CD8-positive, alpha-beta memory T cell (primary cell): ENCODE data around the gene TADA3. TPM values are rescaled to one million over a fixed set of nuclear protein-coding genes. Genes with fewer than 3 reads are reported as not detected.

Source experiments
- CTCF ChIA-PET: fragments of 350-600 bp; sonication (Branson Sonifier 250); formaldehyde crosslinking; loops from one replicate; lab custom pipeline; 2021; ENCODE audit warnings: antibody characterized with exemption; lab: Charles Lee
- POLR2A ChIA-PET: fragments of 350-600 bp; sonication (Branson Sonifier 250); formaldehyde crosslinking; loops from one replicate; lab custom pipeline; 2021; ENCODE audit warnings: antibody characterized with exemption; lab: Charles Lee
- DNase-seq, 5 donors: peaks; one replicate each; pipeline versions ENCODE4 v3.0.0 to v3.0.0-alpha.2; 2020 to 2022; ENCODE audit warnings: mixed read lengths in 1 of 5
- H3K27ac ChIP-seq: one replicate; pipeline ENCODE4 v1.7.0; 2013; ENCODE audit warnings: low read depth, mild to moderate bottlenecking, low read length, moderate library complexity
- H3K27me3 ChIP-seq: 2 replicates; pipeline ENCODE4 v1.7.0; 2013; ENCODE audit warnings: low read length, mild to moderate bottlenecking; ENCODE audit not compliant: insufficient read depth, poor library complexity, severe bottlenecking
- H3K36me3 ChIP-seq: 2 replicates; pipeline ENCODE4 v1.7.0; 2013; ENCODE audit warnings: mild to moderate bottlenecking, low read length, moderate library complexity; ENCODE audit not compliant: insufficient read depth
- H3K4me1 ChIP-seq: 2 replicates; pipeline ENCODE4 v1.7.0; 2013; ENCODE audit warnings: mild to moderate bottlenecking, low read length, moderate library complexity; ENCODE audit not compliant: insufficient read depth
- H3K4me3 ChIP-seq: 2 replicates; pipeline ENCODE4 v1.7.0; 2013; ENCODE audit warnings: mild to moderate bottlenecking, low read length
- H3K9me3 ChIP-seq: 2 replicates; pipeline ENCODE4 v1.7.0; 2013; ENCODE audit warnings: mild to moderate bottlenecking, low read length
- H3K27ac Mint-ChIP-seq, 8 donors: one replicate each; pipeline ENCODE4 v1.8.0; 2020 to 2021; ENCODE audit warnings: mixed read lengths in 8 of 8, mild to moderate bottlenecking in 6 of 8, inconsistent platforms in 3 of 8, moderate library complexity in 3 of 8
- H3K27me3 Mint-ChIP-seq, 2 donors: one replicate each; pipeline ENCODE4 v1.8.0; 2020 to 2021; ENCODE audit warnings: mixed read lengths in 2 of 2, mild to moderate bottlenecking in 1 of 2, moderate library complexity in 1 of 2
- H3K36me3 Mint-ChIP-seq, 3 donors: one replicate each; pipeline ENCODE4 v1.8.0; 2020 to 2021; ENCODE audit warnings: mixed read lengths in 3 of 3, inconsistent platforms in 1 of 3, mild to moderate bottlenecking in 1 of 3
- H3K4me1 Mint-ChIP-seq, 3 donors: one replicate each; pipeline ENCODE4 v1.8.0; 2020 to 2021; ENCODE audit warnings: mixed read lengths in 3 of 3, inconsistent platforms in 1 of 3, mild to moderate bottlenecking in 1 of 3
- H3K4me3 Mint-ChIP-seq, 7 donors: one replicate each; pipeline ENCODE4 v1.8.0; 2020 to 2021; ENCODE audit warnings: mixed read lengths in 7 of 7, mild to moderate bottlenecking in 6 of 7, moderate library complexity in 4 of 7, inconsistent platforms in 2 of 7
- H3K9me3 Mint-ChIP-seq, 5 donors: one replicate each; pipeline ENCODE4 v1.8.0; 2020 to 2022; ENCODE audit warnings: mixed read lengths in 5 of 5, mild to moderate bottlenecking in 3 of 5, moderate library complexity in 2 of 5, inconsistent platforms in 1 of 5
- polyA plus RNA-seq: library from polyadenylated mRNA; unstranded; fragments of 300-500 nt; fragmentation: Illumina TruSeq; gene quantifications from one replicate; pipeline ENCODE4 v1.2.3, GENCODE V29; 2021
- total RNA-seq, 2 experiments: library from RNA; stranded (reverse); gene quantifications; one replicate each; pipeline ENCODE4 v1.2.3, GENCODE V29; 2021

TADA3 gene
- total and polyA plus RNA-seq, 3 experiments from 2014 or later: 57.0 to 64.4 (median 58.8) TPM

DNA sequence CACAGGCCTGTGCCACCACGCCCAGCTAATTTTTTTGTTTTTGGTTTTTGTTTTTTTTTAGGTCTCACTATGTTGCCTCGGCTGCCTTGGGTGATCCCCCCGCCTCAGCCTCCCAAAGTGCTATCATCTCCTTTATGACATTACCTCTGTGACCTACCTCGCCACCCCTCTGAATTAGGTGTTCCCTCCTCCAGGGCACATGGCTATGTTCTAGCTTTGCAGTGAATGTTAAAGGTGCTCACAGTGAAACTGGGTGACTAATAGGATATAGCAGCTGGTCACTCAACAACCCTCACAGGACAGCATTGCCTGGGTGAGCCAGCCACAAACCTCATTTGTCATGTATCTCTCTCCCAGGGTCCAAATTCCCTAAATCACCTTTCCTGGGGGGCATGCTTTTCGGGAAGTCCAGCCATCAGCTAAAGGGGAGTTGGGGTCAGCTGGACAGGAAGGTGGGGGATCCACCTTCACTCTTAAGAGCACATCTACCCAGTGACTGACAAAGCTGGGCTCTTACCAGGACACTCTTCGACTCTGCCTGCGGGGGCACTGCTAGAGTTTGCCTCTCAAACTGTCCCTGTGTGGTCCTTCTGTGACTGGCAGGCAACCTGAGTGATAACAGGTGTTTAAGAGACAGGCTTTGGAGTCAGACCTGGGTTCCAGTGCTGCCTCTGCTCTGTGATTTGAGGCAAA lies 16.2 kb upstream of the TADA3 start:
- Histone ChIP-seq H3K27me3 (no peaks in the 10 kb centered on the region), H3K4me3 (peak overlapping the region; percentile 63), H3K4me1 (peaks cover 28% of the 10 kb centered on the region), H3K36me3 (peaks cover 28% of the 10 kb centered on the region), H3K27ac (peak overlapping the region; percentile 71), H3K9me3 (no peaks in the 10 kb centered on the region)
- peak overlapping the region; percentile 75 to 100 (median 97) for H3K27ac Mint-ChIP-seq
- H3K4me3 Mint-ChIP-seq: peak overlapping the region; percentile 34 to 94 (median 88)
- CTCF ChIA-PET: interaction anchor here (0.6 to 2.3 kb wide), 13 partner anchors 13 to 106 kb away, joined by 3 to 6 read pairs (median 4); partner anchors contain the start of genes ARPC4 and TADA3
- POLR2A ChIA-PET: interaction anchor here (0.9 to 3.0 kb wide), 6 partner anchors 9 to 125 kb away, joined by 3 to 37 read pairs (median 4); partner anchors contain the start of genes ARPC4, JAGN1 and TADA3
- H3K9me3 Mint-ChIP-seq: no peaks in the 10 kb centered on the region
- no peaks in the 10 kb centered on the region for H3K27me3 Mint-ChIP-seq
- peaks cover 2 to 51% (median 7%) of the 10 kb centered on the region in 3 donors for H3K36me3 Mint-ChIP-seq
- H3K4me1 Mint-ChIP-seq: peaks cover 37 to 52% (median 52%) of the 10 kb centered on the region in 3 donors
- peak in 4 of 5 donors; percentile 17 to 61 (median 30) for DNase-seq

- Histone ChIP-seq H3K27ac (no peak overlapping the region), H3K4me1 (peaks cover 28% of the 10 kb centered on the region), H3K27me3 (no peaks in the 10 kb centered on the region), H3K4me3 (no peak overlapping the region), H3K9me3 (no peaks in the 10 kb centered on the region), H3K36me3 (peaks cover 33% of the 10 kb centered on the region)
- H3K27me3 Mint-ChIP-seq: no peaks in the 10 kb centered on the region
- ChIA-PET CTCF (interaction anchor here (0.6 to 2.3 kb wide), 13 partner anchors 12 to 139 kb away, joined by 3 to 6 read pairs (median 4); partner anchors contain the start of genes ARPC4 and TADA3), POLR2A (interaction anchor here (0.9 to 3.0 kb wide), 5 partner anchors 8 to 125 kb away, joined by 3 to 37 read pairs (median 6); partner anchors contain the start of genes ARPC4, JAGN1 and TADA3)
- peaks cover 41 to 57% (median 56%) of the 10 kb centered on the region in 3 donors for H3K4me1 Mint-ChIP-seq
- H3K4me3 Mint-ChIP-seq: peak overlapping the region; percentile 34 to 94 (median 88)
- H3K9me3 Mint-ChIP-seq: no peaks in the 10 kb centered on the region
- peak overlapping the region; percentile 75 to 100 (median 97) for H3K27ac Mint-ChIP-seq
- peaks cover 6 to 52% (median 11%) of the 10 kb centered on the region in 3 donors for H3K36me3 Mint-ChIP-seq
- no peak for DNase-seq
Measured at GRCh38 chr3:9807981-9808344, 15.7 kb upstream of the TADA3 start.

DNA sequence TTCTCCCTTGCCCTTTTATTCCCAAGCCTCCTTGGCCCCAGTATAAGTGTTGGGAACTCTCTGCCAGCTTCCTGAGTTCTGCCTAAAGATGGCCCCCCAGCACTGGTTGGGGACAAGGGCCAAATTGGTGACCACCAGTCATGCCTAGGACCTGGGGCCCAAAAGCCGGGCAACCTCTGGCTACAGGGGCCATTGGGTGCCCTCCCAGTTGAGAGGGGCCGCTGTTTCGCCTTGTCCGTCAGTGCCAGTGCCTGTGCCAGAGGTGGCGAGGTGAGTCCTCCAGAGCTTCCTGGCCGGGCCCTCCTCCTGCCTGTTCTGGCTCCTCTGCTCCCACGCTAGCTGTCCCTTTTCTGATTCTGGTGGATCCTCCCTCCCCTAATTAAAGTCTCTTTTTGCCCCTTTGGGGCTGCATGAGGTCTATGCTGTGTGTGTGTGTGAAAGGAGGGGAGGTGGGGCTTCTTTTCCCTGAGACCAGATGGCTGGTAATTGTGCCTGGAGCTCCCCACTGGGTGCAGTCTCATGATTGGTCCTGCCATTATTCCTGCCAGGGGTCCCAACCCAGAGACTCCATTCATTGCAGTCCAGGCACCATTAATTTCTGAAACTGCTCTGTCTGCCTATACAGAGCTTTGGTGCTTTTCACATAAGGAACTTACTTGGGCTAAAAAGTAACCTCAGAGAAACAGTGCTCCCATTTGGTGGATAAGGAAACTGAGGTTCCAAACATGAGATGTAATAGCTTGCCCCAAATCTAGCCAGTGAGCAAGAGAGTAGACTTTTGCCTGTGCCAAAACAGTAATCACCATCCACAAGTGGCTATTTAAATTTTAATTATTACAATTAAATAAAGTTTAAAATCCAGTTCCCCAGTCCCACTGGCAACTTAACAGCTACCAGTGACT lies 14.7 kb upstream of the TADA3 start:
- peak overlapping the region in 2 of 7 donors; percentile 27 to 38 for H3K4me3 Mint-ChIP-seq
- H3K27ac ChIP-seq: no peak overlapping the region
- H3K27ac Mint-ChIP-seq: peak overlapping the region in 6 of 8 donors; percentile 66 to 99 (median 90)
- H3K36me3 ChIP-seq: peaks cover 36% of the 10 kb centered on the region
- H3K27me3 ChIP-seq: no peaks in the 10 kb centered on the region
- no peak for DNase-seq
- no peak overlapping the region for H3K4me3 ChIP-seq
- H3K4me1 ChIP-seq: peaks cover 28% of the 10 kb centered on the region
- peaks cover 41 to 57% (median 56%) of the 10 kb centered on the region in 3 donors for H3K4me1 Mint-ChIP-seq
- H3K9me3 ChIP-seq: no peaks in the 10 kb centered on the region
- POLR2A ChIA-PET: interaction anchor here (1.4 to 3.0 kb wide), 2 partner anchors 10 to 14 kb away, joined by 3 to 37 read pairs; partner anchors contain the start of genes ARPC4 and TADA3
- no peaks in the 10 kb centered on the region for H3K9me3 Mint-ChIP-seq
- no peaks in the 10 kb centered on the region for H3K27me3 Mint-ChIP-seq
- CTCF ChIA-PET: interaction anchor here (0.8 to 2.3 kb wide), 7 partner anchors 10 to 140 kb away, joined by 3 to 6 read pairs (median 4); partner anchors contain the start of genes ARPC4 and TADA3
- H3K36me3 Mint-ChIP-seq: peaks cover 6 to 60% (median 11%) of the 10 kb centered on the region in 3 donors

- ChIA-PET POLR2A (interaction anchor here (0.7 to 1.4 kb wide), 2 partner anchors 10 to 354 kb away, joined by 3 to 8 read pairs; no protein-coding TSS in a partner anchor), CTCF (interaction anchor here (1.4 to 2.3 kb wide), 2 partner anchors 13 to 98 kb away, joined by 4 to 6 read pairs; partner anchors contain the start of genes ARPC4 and TADA3)
- H3K4me1 ChIP-seq: peaks cover 28% of the 10 kb centered on the region
- Mint-ChIP-seq H3K36me3 (peaks cover 6 to 66% (median 11%) of the 10 kb centered on the region in 3 donors), H3K27ac (peak overlapping the region in 3 of 8 donors; percentile 6 to 54 (median 38)), H3K27me3 (no peaks in the 10 kb centered on the region), H3K4me1 (peaks cover 38 to 50% (median 48%) of the 10 kb centered on the region in 3 donors), H3K9me3 (no peaks in the 10 kb centered on the region), H3K4me3 (no peak overlapping the region)
- peaks cover 44% of the 10 kb centered on the region for H3K36me3 ChIP-seq
- H3K27me3 ChIP-seq: no peaks in the 10 kb centered on the region
- H3K27ac ChIP-seq: no peak overlapping the region
- no peak overlapping the region for H3K4me3 ChIP-seq
- no peak for DNase-seq
- H3K9me3 ChIP-seq: no peaks in the 10 kb centered on the region
Measured at GRCh38 chr3:9806137-9806536, 13.9 kb upstream of the TADA3 start.

- no peaks in the 10 kb centered on the region for H3K9me3 Mint-ChIP-seq
- peak overlapping the region in 3 of 8 donors; percentile 11 to 75 (median 29) for H3K27ac Mint-ChIP-seq
- Histone ChIP-seq H3K27ac (no peak overlapping the region), H3K27me3 (no peaks in the 10 kb centered on the region), H3K4me1 (peaks cover 21% of the 10 kb centered on the region), H3K4me3 (no peak overlapping the region), H3K9me3 (no peaks in the 10 kb centered on the region), H3K36me3 (peaks cover 53% of the 10 kb centered on the region)
- ChIA-PET POLR2A (interaction anchor here (1.9 kb wide), 1 partner anchor 12 kb away, joined by 7 read pairs; the partner anchor contains the start of genes ARPC4 and TADA3), CTCF (interaction anchor here (0.9 to 1.9 kb wide), 3 partner anchors 9 to 55 kb away, joined by 3 to 8 read pairs (median 4); partner anchors contain the start of gene OGG1)
- H3K4me1 Mint-ChIP-seq: peaks cover 28 to 41% (median 40%) of the 10 kb centered on the region in 3 donors
- no peak overlapping the region for H3K4me3 Mint-ChIP-seq
- H3K36me3 Mint-ChIP-seq: peaks cover 6 to 75% (median 11%) of the 10 kb centered on the region in 3 donors
- H3K27me3 Mint-ChIP-seq: no peaks in the 10 kb centered on the region
- no peak for DNase-seq
Measured at GRCh38 chr3:9804996-9805395, 12.7 kb upstream of the TADA3 start.

GRCh38 chr3:9803494-9803893 lies 11.2 kb upstream of the TADA3 start:
- DNase-seq: no peak
- Histone ChIP-seq H3K36me3 (peaks cover 65% of the 10 kb centered on the region), H3K9me3 (no peaks in the 10 kb centered on the region), H3K27me3 (no peaks in the 10 kb centered on the region), H3K27ac (no peak overlapping the region), H3K4me1 (peaks cover 10% of the 10 kb centered on the region), H3K4me3 (no peak overlapping the region)
- ChIA-PET POLR2A (interaction anchor here (0.6 kb wide), 1 partner anchor 118 kb away, joined by 3 read pairs; no protein-coding TSS in a partner anchor), CTCF (interaction anchor here (1.9 kb wide), 1 partner anchor 11 kb away, joined by 8 read pairs; no protein-coding TSS in a partner anchor)
- Mint-ChIP-seq H3K36me3 (peaks cover 6 to 82% (median 16%) of the 10 kb centered on the region in 3 donors), H3K9me3 (no peaks in the 10 kb centered on the region), H3K27me3 (no peaks in the 10 kb centered on the region), H3K27ac (peak overlapping the region in 4 of 8 donors; percentile 23 to 70 (median 39)), H3K4me1 (peaks cover 23 to 39% (median 28%) of the 10 kb centered on the region in 3 donors), H3K4me3 (no peak overlapping the region)

GRCh38 chr3:9800529-9800928 lies 8.3 kb upstream of the TADA3 start:
- no peaks in the 10 kb centered on the region for H3K9me3 Mint-ChIP-seq
- H3K9me3 ChIP-seq: no peaks in the 10 kb centered on the region
- no peaks in the 10 kb centered on the region for H3K27me3 Mint-ChIP-seq
- H3K36me3 Mint-ChIP-seq: peaks cover 11 to 83% (median 21%) of the 10 kb centered on the region in 3 donors
- ChIA-PET POLR2A (interaction anchor here (0.7 to 1.4 kb wide), 2 partner anchors 9 to 177 kb away, joined by 6 to 9 read pairs; partner anchors contain the start of gene TTLL3), CTCF (interaction anchor here (1.4 kb wide), 1 partner anchor 146 kb away, joined by 3 read pairs; no protein-coding TSS in a partner anchor)
- no peak overlapping the region for H3K27ac ChIP-seq
- no peak overlapping the region for H3K4me3 Mint-ChIP-seq
- H3K27me3 ChIP-seq: no peaks in the 10 kb centered on the region
- H3K4me1 ChIP-seq: peaks cover 10% of the 10 kb centered on the region
- peaks cover 26 to 43% (median 34%) of the 10 kb centered on the region in 3 donors for H3K4me1 Mint-ChIP-seq
- no peak overlapping the region for H3K4me3 ChIP-seq
- H3K36me3 ChIP-seq: peaks cover 73% of the 10 kb centered on the region
- H3K27ac Mint-ChIP-seq: no peak overlapping the region
- no peak for DNase-seq
